HG03565 (cell line): ENCODE measurements around the gene NATD1.

Source experiments
- ATAC-seq: cut with Tn5 transposase; IDR thresholded peaks from one replicate; pipeline ENCODE4 v1.9.1; 2021; ENCODE audit warnings: mild to moderate bottlenecking, moderate library complexity; ENCODE audit not compliant: unreplicated experiment

The NATD1 gene

GRCh38 chr17:21276264-21276588 is 23.0 kb upstream of the NATD1 start:
- no peak for ATAC-seq

- peak; percentile 90 for ATAC-seq
Measured at GRCh38 chr17:21275579-21276263, 22.5 kb upstream of the NATD1 start.

GRCh38 chr17:21275047-21275578 is 21.9 kb upstream of the NATD1 start:
- no peak for ATAC-seq

GRCh38 chr17:21272881-21273792 is 19.9 kb upstream of the NATD1 start:
- ATAC-seq: no peak

GRCh38 chr17:21272250-21272649 is 19.0 kb upstream of the NATD1 start:
- no peak for ATAC-seq

- no peak for ATAC-seq
Measured at GRCh38 chr17:21271454-21272183, 18.4 kb upstream of the NATD1 start.

- ATAC-seq: no peak
Measured at GRCh38 chr17:21269394-21269793, 16.2 kb upstream of the NATD1 start.

- no peak for ATAC-seq
Measured at GRCh38 chr17:21268596-21269188, 15.5 kb upstream of the NATD1 start.

GRCh38 chr17:21263376-21263775 is 10.2 kb upstream of the NATD1 start:
- ATAC-seq: no peak

- no peak for ATAC-seq
Measured at GRCh38 chr17:21262259-21262993, 9.2 kb upstream of the NATD1 start.

- ATAC-seq: no peak
Measured at GRCh38 chr17:21258593-21258992, 5.4 kb upstream of the NATD1 start.

GRCh38 chr17:21253646-21254441 is 634 bp upstream of the NATD1 start:
- ATAC-seq: no peak

GRCh38 chr17:21252289-21252795 is 868 bp downstream of the NATD1 start:
- ATAC-seq: no peak

GRCh38 chr17:21251337-21252010 is 1.7 kb downstream of the NATD1 start:
- ATAC-seq: no peak

- ATAC-seq: no peak
Measured at GRCh38 chr17:21250854-21251253, 2.4 kb downstream of the NATD1 start.

- no peak for ATAC-seq
Measured at GRCh38 chr17:21249920-21250703, 3.1 kb downstream of the NATD1 start.

- ATAC-seq: no peak
Measured at GRCh38 chr17:21249086-21249795, 4.0 kb downstream of the NATD1 start.
